HFFc6 (cell line): ENCODE data around the gene NFATC4. TPM values are rescaled to one million over a fixed set of nuclear protein-coding genes. Genes with fewer than 3 reads are reported as not detected.

Source experiments
- DNase-seq: peaks from one replicate; pipeline ENCODE4 v3.0.0-alpha.2; 2018
- H3K27ac Mint-ChIP-seq: 2 replicates; pipeline ENCODE4 v1.8.0; 2020; ENCODE audit warnings: mild to moderate bottlenecking, mixed read lengths
- H3K27me3 Mint-ChIP-seq: 2 replicates; pipeline ENCODE4 v1.8.0; 2021; ENCODE audit warnings: mild to moderate bottlenecking, moderate library complexity, mixed read lengths; ENCODE audit not compliant: insufficient read depth
- H3K36me3 Mint-ChIP-seq: 2 replicates; pipeline ENCODE4 v1.8.0; 2021; ENCODE audit warnings: low read depth, mixed read lengths
- H3K4me1 Mint-ChIP-seq: 2 replicates; pipeline ENCODE4 v1.8.0; 2020; ENCODE audit warnings: low read depth, mixed read lengths
- H3K4me3 Mint-ChIP-seq: 2 replicates; pipeline ENCODE4 v1.8.0; 2020; ENCODE audit warnings: mild to moderate bottlenecking, moderate library complexity, mixed read lengths
- H3K9me3 Mint-ChIP-seq: 2 replicates; pipeline ENCODE4 v1.8.0; 2020; ENCODE audit warnings: mild to moderate bottlenecking, mixed read lengths
- total RNA-seq, 6 experiments: library from RNA; stranded (reverse); fragmentation: NEBNext Ultra II Directional; extraction: Animal tissue kit (Norgen Biotek cat#: 25700); gene quantifications; 2 replicates in 1 of 6; 3 replicates in 5 of 6; pipeline ENCODE4 v1.2.3, GENCODE V29; 2021
- TF ChIP-seq, protein P1 (sequence below): fragments of 200-600 bp; sonication (generic); IDR thresholded peaks from 2 replicates; pipeline ENCODE4 v1.5.0; 2021; ENCODE audit warnings: antibody characterized with exemption, mild to moderate bottlenecking

The NFATC4 gene
- total RNA-seq, 6 experiments from 2014 or later = 73.4 to 81.9 (median 77.2) TPM

DNA sequence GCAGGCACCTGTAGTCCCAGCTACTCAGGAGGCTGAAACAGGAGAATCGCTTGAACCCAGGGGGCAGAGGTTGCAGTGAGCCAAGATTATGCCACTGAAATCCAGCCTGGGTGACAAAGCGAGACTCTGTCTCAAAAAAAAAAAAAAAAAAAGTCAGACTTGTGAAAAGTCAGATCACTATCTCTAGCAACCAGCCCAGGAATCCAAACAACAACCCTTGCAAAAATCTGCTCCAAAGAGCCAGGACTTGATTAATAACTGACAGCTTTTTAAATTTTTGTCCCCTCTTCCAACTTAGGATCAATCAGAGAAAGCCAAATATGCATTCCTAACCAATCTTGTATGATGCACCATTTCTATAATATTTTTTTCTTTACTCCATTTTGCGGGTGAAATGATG, 7.7 kb upstream of the NFATC4 start:
- no peak for DNase-seq
- Mint-ChIP-seq H3K27me3 (0 out of 2 replicates have a peak, but pooled peaks cover 2% of the 10 kb centered on the region), H3K27ac (no peak overlapping the region), H3K4me1 (peaks cover 37% of the 10 kb centered on the region), H3K9me3 (no peaks in the 10 kb centered on the region), H3K4me3 (no peak overlapping the region), H3K36me3 (no peaks in the 10 kb centered on the region)
- TF ChIP-seq, protein P1, sequence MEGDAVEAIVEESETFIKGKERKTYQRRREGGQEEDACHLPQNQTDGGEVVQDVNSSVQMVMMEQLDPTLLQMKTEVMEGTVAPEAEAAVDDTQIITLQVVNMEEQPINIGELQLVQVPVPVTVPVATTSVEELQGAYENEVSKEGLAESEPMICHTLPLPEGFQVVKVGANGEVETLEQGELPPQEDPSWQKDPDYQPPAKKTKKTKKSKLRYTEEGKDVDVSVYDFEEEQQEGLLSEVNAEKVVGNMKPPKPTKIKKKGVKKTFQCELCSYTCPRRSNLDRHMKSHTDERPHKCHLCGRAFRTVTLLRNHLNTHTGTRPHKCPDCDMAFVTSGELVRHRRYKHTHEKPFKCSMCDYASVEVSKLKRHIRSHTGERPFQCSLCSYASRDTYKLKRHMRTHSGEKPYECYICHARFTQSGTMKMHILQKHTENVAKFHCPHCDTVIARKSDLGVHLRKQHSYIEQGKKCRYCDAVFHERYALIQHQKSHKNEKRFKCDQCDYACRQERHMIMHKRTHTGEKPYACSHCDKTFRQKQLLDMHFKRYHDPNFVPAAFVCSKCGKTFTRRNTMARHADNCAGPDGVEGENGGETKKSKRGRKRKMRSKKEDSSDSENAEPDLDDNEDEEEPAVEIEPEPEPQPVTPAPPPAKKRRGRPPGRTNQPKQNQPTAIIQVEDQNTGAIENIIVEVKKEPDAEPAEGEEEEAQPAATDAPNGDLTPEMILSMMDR = no peak

DNA sequence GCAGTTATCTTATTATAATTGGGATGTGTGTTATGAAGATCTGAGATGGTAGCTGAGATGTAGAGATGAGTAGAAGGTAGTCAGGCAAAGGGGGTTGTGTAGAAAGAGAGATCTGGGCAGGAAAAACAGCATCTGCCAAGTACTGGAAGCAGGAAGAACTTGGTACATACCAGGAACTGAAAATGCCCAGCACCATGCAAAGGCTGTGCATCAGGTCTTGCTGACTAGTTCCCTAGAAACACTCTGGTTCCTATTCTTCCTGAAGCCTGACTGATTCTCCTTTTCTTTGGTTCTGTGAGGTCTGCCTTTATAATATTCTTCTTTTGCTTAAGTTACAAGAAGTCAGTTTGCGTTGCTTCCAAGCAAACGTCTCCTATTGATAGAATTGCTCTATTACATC, 6.7 kb upstream of the NFATC4 start:
- Mint-ChIP-seq H3K9me3 (no peaks in the 10 kb centered on the region), H3K27me3 (0 out of 2 replicates have a peak, but pooled peaks cover 2% of the 10 kb centered on the region)
- DNase-seq = no peak

DNA sequence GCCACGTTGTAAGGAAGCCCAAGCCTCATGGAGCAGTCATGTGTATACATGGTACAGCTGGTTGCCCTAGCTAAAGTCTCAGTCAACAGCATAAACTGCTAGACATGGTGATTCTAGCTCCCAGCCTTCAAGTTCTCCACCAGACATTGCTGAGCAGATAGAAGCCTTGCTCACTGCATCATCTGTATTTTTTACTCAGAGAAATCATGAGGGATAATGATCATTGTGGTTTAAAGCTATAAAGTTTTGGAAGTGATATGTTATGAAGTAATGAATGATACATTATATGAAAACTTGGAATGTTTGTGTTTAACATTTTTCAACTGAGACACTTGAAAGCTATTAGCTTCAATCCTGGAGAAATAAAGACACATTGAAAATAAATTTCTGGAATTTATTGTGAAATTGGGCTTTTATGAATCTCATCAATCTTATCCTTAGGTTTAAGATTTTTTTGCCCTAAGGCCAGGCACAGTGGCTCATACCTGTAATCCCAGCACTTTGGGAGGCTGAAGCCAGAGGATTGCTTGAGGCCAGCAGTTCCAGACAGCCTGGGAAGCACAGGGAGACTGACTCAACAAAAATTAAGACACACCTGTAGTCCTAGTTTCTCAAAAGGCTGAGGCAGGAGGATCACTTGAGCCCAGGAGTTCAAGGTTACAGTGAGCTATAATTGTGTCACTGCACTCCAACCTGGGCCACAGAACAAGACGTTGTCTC, 5.6 kb upstream of the NFATC4 start:
- TF ChIP-seq, protein P1 = no peak
- H3K36me3 Mint-ChIP-seq = no peaks in the 10 kb centered on the region
- H3K4me3 Mint-ChIP-seq = peak overlapping the region; percentile 35
- 0 out of 2 replicates have a peak, but pooled peaks cover 2% of the 10 kb centered on the region for H3K27me3 Mint-ChIP-seq
- H3K27ac Mint-ChIP-seq = peak overlapping the region; percentile 92
- DNase-seq = peak; percentile 78
- H3K4me1 Mint-ChIP-seq = peaks cover 54% of the 10 kb centered on the region
- H3K9me3 Mint-ChIP-seq = no peaks in the 10 kb centered on the region

More for the DNA sequence above, 6.7 kb upstream of the NFATC4 start:
- Mint-ChIP-seq H3K36me3 (no peaks in the 10 kb centered on the region), H3K27ac (peak overlapping the region; percentile 92), H3K4me3 (no peak overlapping the region), H3K4me1 (peaks cover 47% of the 10 kb centered on the region)
- TF ChIP-seq, protein P1 = no peak

DNA sequence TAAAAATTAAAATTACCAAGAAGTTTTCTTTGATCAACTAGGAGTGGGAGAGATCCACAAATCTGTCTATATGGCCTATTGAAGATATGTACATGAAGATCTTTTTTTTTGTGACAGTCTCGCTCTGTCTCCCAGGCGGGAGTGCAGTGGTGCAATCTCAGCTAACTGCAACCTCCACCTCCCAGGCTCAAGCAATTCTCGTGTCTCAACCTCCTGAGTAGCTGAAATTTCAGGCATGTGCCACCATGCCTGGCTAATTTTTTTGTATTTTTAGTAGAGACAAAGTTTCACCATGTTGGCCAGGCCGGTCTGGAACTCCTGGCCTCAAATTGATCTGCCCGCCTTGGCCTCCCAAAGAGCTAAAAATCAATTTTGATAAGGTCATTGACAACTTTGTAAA, 4.6 kb upstream of the NFATC4 start:
- Mint-ChIP-seq H3K4me1 (peaks cover 60% of the 10 kb centered on the region), H3K4me3 (no peak overlapping the region), H3K27me3 (peaks cover 4% of the 10 kb centered on the region; the same call in 1 of the 2 replicates), H3K36me3 (no peaks in the 10 kb centered on the region), H3K9me3 (no peaks in the 10 kb centered on the region), H3K27ac (no peak overlapping the region)
- DNase-seq = no peak
- TF ChIP-seq, protein P1 = no peak

DNA sequence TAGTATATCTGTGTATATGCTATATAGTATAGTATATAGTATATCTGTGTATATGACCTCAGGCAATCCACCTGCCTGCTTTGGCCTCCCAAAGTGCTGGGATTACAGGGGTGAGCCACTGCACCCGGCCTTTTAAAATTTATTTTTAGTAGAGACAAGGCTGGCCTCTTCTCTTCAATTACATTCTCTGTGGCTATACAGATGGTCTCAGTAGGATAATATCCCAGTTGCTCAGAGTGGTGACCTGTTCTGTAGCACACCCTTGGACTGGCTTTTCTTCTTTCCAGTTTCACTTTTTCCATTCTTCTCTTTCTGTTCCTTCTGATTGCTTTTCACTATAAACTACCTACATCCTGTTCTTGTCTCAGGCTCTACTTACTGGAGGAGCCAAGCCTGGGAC, 3.1 kb upstream of the NFATC4 start:
- Mint-ChIP-seq H3K36me3 (no peaks in the 10 kb centered on the region), H3K9me3 (no peaks in the 10 kb centered on the region)

More for the DNA sequence above, 3.1 kb upstream of the NFATC4 start:
- DNase-seq = no peak
- Mint-ChIP-seq H3K27me3 (peaks cover 4% of the 10 kb centered on the region; the same call in 1 of the 2 replicates), H3K27ac (peak overlapping the region; percentile 97), H3K4me3 (peak overlapping the region; percentile 93), H3K4me1 (peaks cover 66% of the 10 kb centered on the region)
- TF ChIP-seq, protein P1 = no peak
